ENCODE data around the gene HOXD10. TPM values are rescaled to one million over a fixed set of nuclear protein-coding genes. Genes with fewer than 3 reads are reported as not detected.
A peak's percentile ranks its signal among the peaks of the same experiment; 100 is the strongest.

The HOXD10 gene
- total and polyA plus RNA-seq, 9 of the 15 experiments (the other 6 are each of a cell fraction or from before 2014, with no cell fraction given), result not detected

GRCh38 chr2:176130957-176131847 lies 14.6 kb downstream of the HOXD10 start:
- DNase-seq (ENCODE audit: extremely low read depth in 1 of 4, low spot score in 3 of 4) (no peak), ATAC-seq (no peak), FAIRE-seq (no peak)
- 6% methylated on average over 14 of the region's 15 CpGs for WGBS (ENCODE audit: insufficient coverage, low coverage, missing lambda C conversion rate)
- BruUV-seq (replicated peaks), result no TSS peak
- 0 out of 2 replicates have a peak, but pooled peaks cover 5% of the 10 kb centered on the region for H4K20me1 ChIP-seq (replicated peaks; ENCODE audit: control insufficient read depth, insufficient read depth, low read length)
- H3K4me1 ChIP-seq (replicated peaks in 1 of 2; ENCODE audit: control insufficient read depth in 2 of 2, insufficient read depth in 2 of 2, low read length in 2 of 2), result peaks cover 0 to 21% of the 10 kb centered on the region in 2 experiments; a peak in 2 of 5 replicates
- H3K4me3 ChIP-seq, result no peak overlapping the region
- no peak overlapping the region for H3K27ac ChIP-seq (ENCODE audit: extremely low read depth, low read depth, low read length)
- H3K79me2 ChIP-seq (ENCODE audit: control insufficient read depth, insufficient read depth, low read length), result no peaks in the 10 kb centered on the region
- peak overlapping the region; percentile 16; the same call in 1 of the 2 replicates for H3K4me2 ChIP-seq (ENCODE audit: insufficient read depth, low read length)
- intact Hi-C loops (cut with micrococcal nuclease), result no loop called here
- H2AFZ ChIP-seq (ENCODE audit: low read depth, low read length), result peak overlapping the region; percentile 28; the same call in 1 of the 2 replicates
- CTCF ChIA-PET (ENCODE audit: low intra/inter-chr PET ratio), result no interaction called here
- POLR2A ChIA-PET, result interaction anchor here (0.9 to 1.7 kb wide), 2 partner anchors 316 to 486 kb away, joined by 3 read pairs; no protein-coding TSS in a partner anchor
- no peaks in the 10 kb centered on the region for H3K36me3 ChIP-seq (ENCODE audit: control insufficient read depth, insufficient read depth, low read length)
- no peak overlapping the region for H3K9ac ChIP-seq (ENCODE audit: insufficient read depth in 1 of 2, low read depth in 2 of 2, low read length in 2 of 2)
- no peaks in the 10 kb centered on the region for H3K9me3 ChIP-seq (replicated peaks; ENCODE audit: control insufficient read depth, insufficient read depth, low read depth, low read length)
- H3K9me1 ChIP-seq (ENCODE audit: control insufficient read depth, insufficient read depth, low read length), result no peaks in the 10 kb centered on the region
- in situ Hi-C loops (cut with MboI), result loop anchor here (25.0 kb wide), 2 partner anchors 681 to 1631 kb away; no protein-coding TSS in a partner anchor
- peaks cover 46 to 67% of the 10 kb centered on the region in 2 experiments for H3K27me3 ChIP-seq (ENCODE audit: control insufficient read depth in 2 of 2, insufficient read depth in 2 of 2, low read length in 2 of 2)
- TF ChIP-seq BMI1 (IDR thresholded peaks at IDR 0.05; ENCODE audit: low read length) (peak; percentile 34), HDAC8 (tag; IDR thresholded peaks at IDR 0.05) (no peak), ZSCAN29 (IDR thresholded peaks at IDR 0.05) (no peak), ZNF134 (CRISPR knock-in tag; conservative IDR thresholded peaks at IDR 0.05) (no peak), RNF2 (IDR thresholded peaks at IDR 0.05) (peak; percentile 58; the same call in 1 of the 2 replicates), CBX2 (IDR thresholded peaks at IDR 0.05; ENCODE audit: insufficient read depth, low read length, poor library complexity, severe bottlenecking) (peak; percentile 99), ZFP36 (IDR thresholded peaks at IDR 0.05; ENCODE audit: low read depth, low read length, partially characterized antibody) (peak; percentile 40), CBX8 (IDR thresholded peaks at IDR 0.05; ENCODE audit: borderline replicate concordance, extremely low read depth, low read depth, low read length, poor library complexity, severe bottlenecking) (peak; percentile 85), KDM5B (IDR thresholded peaks at IDR 0.05; ENCODE audit: insufficient replicate concordance, low read depth, low read length) (no peak), SRSF3 (IDR thresholded peaks at IDR 0.05; ENCODE audit: insufficient read depth, low read length) (no peak), FOXK1 (CRISPR knock-in tag; IDR thresholded peaks at IDR 0.05; ENCODE audit: borderline replicate concordance) (no peak)
- TF ChIP-seq, protein P1, sequence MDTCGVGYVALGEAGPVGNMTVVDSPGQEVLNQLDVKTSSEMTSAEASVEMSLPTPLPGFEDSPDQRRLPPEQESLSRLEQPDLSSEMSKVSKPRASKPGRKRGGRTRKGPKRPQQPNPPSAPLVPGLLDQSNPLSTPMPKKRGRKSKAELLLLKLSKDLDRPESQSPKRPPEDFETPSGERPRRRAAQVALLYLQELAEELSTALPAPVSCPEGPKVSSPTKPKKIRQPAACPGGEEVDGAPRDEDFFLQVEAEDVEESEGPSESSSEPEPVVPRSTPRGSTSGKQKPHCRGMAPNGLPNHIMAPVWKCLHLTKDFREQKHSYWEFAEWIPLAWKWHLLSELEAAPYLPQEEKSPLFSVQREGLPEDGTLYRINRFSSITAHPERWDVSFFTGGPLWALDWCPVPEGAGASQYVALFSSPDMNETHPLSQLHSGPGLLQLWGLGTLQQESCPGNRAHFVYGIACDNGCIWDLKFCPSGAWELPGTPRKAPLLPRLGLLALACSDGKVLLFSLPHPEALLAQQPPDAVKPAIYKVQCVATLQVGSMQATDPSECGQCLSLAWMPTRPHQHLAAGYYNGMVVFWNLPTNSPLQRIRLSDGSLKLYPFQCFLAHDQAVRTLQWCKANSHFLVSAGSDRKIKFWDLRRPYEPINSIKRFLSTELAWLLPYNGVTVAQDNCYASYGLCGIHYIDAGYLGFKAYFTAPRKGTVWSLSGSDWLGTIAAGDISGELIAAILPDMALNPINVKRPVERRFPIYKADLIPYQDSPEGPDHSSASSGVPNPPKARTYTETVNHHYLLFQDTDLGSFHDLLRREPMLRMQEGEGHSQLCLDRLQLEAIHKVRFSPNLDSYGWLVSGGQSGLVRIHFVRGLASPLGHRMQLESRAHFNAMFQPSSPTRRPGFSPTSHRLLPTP (IDR thresholded peaks at IDR 0.05; ENCODE audit: borderline replicate concordance, extremely low read depth, insufficient read length), result no peak
- TF ChIP-seq, protein P2, sequence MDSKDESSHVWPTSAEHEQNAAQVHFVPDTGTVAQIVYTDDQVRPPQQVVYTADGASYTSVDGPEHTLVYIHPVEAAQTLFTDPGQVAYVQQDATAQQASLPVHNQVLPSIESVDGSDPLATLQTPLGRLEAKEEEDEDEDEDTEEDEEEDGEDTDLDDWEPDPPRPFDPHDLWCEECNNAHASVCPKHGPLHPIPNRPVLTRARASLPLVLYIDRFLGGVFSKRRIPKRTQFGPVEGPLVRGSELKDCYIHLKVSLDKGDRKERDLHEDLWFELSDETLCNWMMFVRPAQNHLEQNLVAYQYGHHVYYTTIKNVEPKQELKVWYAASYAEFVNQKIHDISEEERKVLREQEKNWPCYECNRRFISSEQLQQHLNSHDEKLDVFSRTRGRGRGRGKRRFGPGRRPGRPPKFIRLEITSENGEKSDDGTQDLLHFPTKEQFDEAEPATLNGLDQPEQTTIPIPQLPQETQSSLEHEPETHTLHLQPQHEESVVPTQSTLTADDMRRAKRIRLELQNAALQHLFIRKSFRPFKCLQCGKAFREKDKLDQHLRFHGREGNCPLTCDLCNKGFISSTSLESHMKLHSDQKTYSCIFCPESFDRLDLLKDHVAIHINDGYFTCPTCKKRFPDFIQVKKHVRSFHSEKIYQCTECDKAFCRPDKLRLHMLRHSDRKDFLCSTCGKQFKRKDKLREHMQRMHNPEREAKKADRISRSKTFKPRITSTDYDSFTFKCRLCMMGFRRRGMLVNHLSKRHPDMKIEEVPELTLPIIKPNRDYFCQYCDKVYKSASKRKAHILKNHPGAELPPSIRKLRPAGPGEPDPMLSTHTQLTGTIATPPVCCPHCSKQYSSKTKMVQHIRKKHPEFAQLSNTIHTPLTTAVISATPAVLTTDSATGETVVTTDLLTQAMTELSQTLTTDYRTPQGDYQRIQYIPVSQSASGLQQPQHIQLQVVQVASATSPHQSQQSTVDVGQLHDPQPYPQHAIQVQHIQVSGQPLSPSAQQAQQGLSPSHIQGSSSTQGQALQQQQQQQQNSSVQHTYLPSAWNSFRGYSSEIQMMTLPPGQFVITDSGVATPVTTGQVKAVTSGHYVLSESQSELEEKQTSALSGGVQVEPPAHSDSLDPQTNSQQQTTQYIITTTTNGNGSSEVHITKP (IDR thresholded peaks at IDR 0.05; ENCODE audit: partially characterized antibody), result peak; percentile 54
